GM18499 (cell line): ENCODE data around the gene GALNT14.

ENCODE experiments used
- ATAC-seq: cut with Tn5 transposase; IDR thresholded peaks from one replicate; pipeline ENCODE4 v1.9.1; 2021; ENCODE audit warnings: moderate number of reproducible peaks; ENCODE audit not compliant: insufficient read depth, unreplicated experiment

GALNT14 gene

DNA sequence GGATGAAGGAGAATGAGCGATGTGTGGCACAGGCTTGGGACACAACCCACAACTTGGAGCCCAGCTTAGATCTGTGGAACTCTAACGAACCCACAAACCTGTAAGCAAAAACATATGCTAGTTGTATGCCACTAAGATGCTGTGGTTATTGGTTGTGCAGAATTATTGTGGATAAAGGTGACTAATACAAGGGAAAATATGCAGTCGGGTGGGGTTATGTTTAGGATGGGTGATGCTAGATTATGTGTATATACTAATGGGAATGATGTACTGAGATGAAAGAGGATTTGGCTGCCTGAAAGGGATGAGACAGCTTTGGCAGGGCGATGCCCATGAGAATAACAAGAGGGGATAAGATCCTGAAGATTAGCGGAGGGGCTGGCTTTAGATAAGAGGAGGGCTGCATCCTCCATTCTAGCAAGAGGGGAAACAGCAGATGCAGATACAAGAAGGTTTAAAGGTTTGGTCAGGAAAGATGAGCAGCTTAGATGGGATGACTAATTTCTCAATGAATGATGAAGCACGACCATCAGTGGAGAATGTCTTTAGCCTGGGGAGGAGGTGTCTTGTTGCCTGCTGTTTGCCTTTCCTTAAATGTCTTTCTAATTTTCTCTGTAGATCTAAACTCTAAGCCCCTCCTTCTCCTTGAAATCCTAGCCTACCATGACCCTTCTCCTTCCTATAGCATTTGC lies 49.6 kb downstream of the GALNT14 start:
- ATAC-seq = no peak

DNA sequence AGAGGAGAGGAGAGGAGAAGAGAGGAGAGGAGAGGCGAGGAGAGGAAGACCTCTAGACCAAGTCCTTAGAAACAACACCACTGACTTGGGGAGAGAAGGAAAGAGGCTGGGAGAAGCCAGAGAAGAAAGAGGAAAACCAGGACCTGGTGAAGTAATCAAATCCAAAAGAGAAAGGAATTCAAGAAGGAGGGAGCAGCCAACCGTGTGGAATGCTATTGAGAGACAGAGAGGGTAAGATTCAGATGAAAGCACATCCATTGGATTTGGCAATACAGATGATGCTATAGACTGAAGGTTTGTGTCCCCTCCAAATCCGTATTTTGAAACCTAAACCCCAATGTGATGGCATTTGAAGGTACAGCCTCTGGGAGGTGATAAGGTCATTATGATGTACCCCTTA lies 50.7 kb downstream of the GALNT14 start:
- ATAC-seq = no peak

DNA sequence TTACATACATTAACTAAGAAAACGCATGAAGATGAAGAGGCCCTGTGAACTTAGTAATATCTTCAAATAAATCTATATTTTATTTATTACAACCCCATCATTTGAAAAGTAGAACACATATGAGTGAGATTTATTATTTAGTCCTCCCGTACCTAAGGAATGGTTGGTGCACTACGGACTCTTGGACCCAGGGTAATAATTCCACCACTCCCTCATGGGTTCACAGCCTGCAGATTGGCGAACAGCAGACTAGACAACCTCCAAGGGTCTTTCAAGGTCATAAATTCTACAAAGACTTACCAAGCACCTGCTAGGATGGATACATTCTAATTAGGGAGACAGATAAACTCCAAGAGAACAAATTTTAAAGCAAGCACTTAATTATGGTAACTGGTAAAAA lies 51.6 kb downstream of the GALNT14 start:
- ATAC-seq = no peak

DNA sequence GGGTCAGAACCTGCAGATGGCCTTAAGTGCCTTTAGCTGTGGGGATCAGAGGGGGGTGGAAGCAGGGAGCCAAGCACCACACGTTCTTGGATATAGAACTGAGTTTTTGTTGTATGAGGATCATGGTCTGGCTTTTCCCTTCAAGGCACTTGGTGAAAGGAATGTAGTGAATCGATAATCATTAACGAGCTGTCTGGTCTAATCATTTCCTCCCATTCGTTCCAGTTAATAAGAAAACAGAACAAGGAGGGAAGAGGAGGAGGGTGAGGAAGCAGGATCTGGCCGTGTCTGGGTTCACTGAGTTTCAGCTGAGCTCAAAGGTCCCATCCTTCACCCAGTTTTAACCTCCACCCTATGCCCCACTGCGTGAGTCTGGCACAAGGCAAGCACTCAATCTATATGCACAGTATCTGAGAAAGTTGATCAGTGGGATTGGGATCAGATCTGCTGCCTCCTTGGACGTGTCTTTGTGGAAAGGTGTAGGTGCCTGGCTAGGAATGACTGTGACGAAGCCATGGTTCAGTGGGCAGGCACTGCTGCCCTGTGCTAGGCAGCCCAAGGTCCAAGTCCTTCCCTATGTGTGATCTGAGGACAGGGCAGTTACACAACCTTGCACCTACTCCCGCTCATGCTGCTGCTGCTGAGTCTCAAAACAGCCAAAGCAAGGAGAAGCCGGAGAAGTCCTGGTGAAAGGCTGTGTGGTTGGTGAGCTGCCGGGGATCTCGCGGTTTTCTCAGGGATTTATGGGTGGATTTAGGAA lies 54.8 kb downstream of the GALNT14 start:
- ATAC-seq = no peak

DNA sequence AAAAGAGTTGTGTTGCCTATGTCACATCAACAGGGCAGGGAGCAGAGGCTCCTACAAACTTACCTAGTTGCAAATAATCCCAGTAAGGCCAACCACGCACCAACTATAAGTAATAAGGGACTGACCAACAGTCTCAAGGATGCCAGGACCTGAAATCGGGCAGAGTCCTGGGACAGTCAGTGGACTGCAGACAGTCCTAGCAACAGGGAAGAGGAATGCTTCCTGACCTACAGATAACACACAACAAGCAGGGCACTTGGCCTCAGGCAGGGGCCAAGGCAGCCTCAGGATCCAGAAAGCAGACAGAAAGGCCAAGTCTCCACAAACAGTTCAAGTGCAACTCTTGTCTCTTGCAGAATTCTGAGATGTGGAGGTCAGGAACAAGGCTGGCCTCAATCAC lies 56.2 kb downstream of the GALNT14 start:
- no peak for ATAC-seq

DNA sequence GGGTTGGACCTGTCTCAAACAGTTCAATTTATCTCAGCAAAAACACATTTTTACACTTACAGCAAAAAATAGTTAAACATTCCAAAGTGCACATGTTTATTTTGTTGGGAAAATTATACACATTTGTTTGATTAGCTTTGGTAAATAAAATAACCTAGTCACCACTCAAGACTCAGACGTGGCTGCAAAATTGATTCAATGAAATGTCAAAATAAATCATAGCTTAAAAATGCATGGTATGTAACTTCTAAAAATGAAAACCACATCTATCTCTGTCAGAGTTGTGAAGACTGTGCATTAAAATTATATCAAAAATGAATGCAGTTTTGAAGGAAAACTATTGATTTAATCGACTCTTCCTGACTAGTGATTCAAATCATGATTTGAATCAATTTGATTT lies 56.7 kb downstream of the GALNT14 start:
- no peak for ATAC-seq

DNA sequence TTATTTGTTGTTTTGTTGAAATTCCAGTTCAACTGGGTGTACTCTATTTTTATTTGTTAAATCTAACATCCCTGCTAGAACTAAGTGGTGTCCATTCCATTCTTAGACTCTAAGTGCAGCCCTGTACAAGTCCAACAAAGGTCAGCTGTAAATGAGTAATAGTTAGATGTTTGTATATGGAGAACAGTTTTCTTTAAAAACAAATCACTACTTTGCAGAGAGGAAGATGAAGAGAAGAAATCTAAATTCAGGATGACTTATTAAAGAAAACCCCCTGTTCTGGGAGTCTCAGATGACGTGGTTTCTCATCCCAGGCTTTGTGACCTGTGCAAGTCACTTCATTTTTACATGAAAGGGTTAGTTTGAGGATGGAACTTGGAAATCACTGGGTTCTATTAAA lies 57.9 kb downstream of the GALNT14 start:
- no peak for ATAC-seq

DNA sequence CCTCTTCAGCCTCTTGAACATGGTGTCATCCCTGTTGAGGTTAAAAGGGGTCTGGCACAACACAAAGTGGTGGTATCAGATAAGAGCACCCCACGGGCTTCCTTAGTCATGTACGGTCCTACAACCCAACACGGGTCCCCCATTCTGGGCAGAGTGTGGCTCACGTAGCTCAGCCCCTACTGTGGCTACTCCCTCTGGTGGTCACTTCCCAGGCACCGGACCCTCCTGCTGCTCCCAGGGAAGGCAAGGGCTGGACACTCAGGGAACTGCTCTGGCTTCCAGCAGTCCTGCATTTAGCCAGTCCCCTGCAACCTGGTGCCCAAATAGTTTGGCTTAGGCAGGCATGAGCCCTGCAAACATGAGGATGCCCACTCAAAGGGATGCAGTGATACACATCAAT lies 58.6 kb downstream of the GALNT14 start:
- ATAC-seq = no peak

DNA sequence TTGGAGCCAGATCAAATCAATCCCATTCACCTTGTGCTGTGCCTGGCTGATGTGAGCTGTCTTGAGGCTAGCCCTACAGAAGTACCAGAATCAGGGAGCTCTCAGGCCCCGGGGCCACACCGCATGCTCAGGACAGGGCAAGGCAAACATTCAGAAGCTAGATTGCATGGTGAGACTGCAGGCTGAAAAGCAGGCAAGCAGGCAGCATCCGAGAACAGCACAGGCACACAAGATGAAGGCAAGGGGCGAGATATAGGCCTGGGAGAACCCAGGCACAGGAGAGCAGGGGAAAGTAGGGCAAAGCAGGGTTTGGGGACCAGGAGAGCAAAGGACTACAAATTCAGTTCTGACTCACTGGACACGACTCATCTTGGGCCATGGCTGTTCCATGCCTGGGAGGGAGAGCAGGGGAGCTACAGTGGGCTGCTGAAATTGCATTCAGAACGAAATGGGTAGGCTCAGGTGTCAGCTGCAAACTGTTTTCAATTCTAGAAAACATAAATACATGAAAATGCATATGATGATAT lies 59.6 kb downstream of the GALNT14 start:
- ATAC-seq = no peak

DNA sequence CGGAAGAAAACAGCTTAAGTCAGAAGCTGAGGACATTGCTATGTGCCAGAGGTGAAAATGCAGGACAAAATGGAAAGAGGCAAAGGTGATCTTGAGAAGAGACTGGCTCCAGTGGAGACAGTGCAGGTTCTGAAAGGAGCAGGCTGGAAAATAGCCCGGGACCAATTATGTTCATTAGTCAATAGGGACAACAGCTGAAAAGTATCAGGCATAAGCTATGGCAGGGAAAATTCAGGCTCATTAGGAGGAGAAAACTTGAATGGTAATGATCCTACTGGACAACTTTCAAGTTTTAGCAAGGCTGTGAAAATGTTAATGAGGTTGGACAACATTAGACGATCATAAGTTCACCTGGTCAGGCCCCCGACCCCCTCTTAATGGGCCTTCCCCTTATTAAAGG lies 60.2 kb downstream of the GALNT14 start:
- ATAC-seq = no peak

DNA sequence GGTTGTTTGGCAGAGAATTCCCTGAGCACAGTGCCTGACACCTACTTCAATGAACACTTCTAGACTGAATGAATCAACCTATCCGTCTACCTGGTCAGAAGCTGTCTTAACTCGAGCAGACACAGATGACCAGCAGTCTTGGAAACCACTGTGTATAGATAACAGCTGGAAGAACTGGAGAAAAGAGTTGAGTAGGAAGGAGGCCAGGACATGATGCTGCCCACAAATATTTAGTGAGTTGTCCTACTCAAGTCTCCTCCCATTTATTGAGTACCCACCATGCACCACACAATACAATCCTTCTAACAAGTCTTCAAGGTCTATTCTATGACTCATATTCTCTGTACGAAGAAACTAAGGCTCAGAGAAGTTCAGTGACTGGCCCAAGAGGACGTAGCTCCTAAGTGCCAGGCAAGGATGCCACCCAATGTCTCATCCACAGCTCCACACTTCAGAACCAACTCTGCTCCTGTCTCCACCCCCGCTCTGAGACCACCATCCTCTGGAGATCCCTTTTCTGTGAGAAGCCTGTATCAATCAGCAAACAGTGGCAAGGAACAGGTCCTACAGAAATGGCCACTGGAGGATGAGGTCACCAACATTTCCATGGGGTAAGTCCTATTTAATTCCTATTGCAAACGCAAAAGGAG lies 62.2 kb downstream of the GALNT14 start:
- no peak for ATAC-seq

DNA sequence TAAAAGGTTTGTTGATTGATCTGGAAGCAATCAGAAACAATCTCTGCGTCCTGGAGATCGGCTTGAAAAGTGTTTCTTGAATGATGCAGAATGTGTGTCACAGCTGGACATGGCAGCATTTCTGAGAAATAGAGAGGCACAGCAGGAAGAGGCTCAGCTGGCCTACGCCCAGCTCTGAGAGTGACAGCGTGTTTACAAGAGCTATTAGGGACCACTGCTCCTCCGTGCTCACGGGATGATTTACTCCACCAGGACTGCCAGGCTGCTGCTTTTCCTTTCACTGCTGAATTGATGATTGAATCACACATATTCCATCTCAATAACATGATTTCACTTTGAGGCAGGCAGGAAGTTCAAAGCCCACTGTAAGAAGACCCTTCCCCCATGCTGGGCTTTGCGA lies 62.8 kb downstream of the GALNT14 start:
- no peak for ATAC-seq

DNA sequence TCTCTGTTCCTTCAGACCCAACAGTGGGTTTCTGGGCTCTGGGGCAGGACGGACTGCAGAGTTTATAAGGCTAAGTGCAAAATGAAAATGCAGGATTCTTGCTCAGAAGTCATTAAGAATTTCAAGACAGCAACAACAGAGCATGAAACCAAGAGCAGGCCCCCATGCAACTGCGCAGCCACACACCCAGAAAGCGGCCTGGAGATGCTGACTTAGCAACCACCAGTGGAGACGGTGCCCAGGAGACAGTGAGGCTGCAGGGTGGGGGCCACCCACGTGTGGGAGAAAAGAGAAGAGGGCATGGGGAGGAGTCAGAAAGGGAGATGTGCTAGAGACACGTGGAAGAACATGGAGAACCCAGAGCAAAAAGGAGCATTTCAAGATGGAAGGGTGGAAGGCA lies 66.5 kb downstream of the GALNT14 start:
- no peak for ATAC-seq

DNA sequence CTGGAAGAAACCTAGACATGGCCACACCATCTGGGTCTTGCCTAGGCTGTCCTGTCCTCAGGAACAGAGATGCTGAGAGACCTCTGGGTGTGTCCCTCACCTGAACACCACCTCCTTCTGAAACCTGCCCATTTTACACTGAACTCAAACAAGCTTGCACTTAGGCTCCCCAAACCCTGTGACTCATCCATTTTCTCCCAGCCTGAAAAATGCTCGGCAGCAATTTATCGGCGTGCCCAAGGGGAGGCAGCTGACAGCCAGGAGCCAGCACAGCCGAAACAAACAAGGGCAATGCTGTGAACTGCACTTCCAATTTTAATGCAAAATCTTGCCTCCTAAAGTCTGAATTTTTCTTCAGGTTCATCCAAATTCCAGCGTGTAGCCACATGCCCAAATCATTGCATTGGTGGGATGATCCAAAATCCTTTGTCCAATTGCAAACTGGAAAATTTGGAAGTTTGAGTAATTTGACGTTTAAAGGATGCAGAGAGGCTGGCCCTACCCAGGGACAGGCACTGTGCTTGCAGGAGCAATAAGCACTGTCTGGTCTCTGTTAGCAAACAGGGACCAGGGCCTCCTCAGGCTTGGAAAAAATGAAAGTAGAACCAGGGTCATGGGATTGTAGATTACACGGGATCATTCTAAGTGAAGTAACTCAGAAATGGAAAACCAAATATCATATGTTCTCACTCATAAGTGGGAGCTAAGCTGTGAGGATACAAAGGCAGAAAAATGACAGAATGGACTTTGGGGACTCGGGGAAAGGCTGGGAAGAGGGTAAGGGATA lies 67.7 kb downstream of the GALNT14 start:
- no peak for ATAC-seq

DNA sequence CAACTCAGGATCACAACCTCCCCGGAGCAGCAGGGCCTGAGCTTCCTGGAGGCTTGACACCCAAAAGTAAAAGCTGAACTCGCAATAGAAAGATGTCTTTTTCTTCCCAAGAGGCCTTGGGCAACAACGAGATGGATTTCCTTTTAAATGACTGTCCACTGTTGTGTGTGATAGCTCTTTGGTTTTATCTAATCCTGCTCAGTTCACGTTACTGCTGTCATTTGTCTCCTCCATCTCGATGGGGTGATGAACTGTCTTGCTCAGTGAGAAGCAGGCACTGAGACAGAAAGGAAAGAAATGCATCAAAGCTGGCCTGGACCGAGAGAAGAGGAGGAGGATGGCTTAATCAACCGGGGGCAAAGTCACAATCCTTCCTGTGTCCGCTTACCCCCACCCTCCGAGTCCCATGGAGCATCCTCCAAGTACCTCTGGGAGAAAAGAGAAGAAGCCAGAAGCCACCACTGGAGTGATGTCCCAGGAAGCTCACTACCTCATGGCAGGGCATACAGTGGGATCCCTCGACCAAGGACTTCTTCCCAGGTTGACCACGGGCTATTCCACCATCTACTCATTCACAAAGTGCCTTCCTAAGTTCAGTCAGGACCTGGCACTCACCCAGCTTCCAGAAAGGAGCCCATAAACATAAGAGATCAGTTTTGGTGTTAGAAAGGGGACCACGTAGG lies 68.5 kb downstream of the GALNT14 start:
- ATAC-seq = no peak

DNA sequence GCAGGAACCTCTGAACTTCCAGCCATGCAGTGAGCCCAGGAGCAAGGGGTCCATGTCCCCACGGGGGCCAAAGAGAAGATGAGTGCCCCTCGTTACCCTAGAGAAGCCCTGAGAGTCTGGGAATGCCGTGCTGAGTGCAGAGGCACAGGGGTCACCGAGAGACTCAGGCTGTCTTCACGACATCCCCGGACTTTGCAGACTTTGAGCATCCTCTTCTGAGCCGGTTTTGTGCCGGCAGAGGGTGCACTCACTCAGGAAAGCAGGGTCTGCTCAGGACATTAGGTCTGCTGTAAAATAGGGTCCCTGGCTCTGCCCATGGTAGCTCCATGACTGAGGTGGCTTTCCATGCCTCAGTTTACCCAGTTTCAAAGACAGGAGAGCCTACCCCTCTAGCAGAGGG lies 71.0 kb downstream of the GALNT14 start:
- ATAC-seq = no peak

DNA sequence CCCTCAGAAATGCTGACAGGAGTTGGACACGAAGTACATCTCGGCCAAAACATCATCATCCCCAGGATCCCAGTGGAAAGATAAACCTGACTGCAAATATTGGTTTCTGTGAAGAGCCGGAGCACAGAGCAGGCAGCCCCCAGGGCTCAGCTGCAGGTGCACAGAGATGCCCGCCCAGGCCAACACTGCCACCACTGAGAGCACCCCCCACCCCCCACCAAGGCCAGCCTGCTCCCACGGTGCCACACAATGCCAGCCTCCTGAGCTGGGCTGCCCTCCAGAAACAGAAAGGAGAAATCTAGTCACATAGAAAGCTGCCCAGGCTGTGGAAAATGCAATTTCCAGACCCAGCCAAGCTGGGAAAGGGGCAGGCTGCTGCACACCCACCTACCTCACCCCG lies 71.7 kb downstream of the GALNT14 start:
- ATAC-seq = no peak

DNA sequence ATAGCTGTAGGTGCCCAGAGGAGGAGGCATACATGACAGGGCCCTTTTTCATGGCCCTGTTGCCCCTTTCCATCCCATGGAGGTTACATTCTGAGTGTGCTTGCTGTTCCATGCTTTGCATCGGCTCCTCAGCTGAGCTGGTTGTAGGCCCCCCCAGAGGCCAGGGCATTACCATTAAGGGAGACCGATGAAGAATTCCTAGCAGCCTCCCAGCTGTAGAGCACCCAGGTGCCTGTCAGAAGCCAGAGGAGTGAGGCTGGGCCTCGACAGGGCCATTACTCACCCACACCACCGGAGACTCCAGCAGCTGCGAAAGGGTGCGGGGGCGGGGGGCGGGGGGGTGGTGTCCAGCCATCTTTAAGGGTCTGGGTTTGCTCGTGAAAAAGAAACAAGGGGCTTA lies 72.2 kb downstream of the GALNT14 start:
- ATAC-seq = no peak

DNA sequence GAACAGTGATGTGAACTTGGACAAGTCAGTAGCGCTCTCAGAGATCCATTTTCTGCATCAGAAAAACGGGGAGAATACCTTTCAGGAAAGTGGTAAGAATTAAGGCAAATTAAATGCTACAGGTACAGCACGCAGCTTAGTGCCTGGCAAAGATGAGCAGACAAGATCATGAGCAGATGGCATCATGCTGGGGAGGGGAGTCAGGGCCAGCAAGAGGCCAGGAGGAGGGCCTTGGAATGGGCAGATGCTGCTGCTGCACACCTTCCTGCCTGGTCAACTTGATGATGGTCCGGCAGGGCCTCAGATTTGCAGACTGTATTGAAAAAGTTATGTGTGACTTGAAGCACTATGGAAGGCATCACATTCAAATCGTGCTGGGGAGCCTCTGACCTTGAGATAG lies 72.9 kb downstream of the GALNT14 start:
- no peak for ATAC-seq

DNA sequence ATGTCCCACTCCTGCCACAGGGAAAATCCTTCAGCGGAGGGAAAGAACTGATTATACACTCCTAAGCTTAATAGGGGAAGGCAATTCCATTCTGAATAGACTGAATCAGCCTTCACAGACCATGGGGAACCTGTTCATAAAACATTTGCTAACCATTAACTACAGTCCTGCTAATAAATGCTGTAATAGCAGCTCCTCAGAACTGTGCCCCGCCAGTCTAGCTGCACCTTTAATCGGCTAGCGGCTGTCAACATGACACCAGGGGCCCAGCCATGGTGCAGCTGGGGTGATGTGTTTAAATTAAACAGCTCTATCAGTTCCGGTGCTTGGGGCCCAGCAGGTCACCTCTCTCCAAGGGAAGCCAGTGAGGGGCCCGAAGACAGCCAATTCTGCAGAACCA lies 77.8 kb downstream of the GALNT14 start:
- ATAC-seq = no peak
